Osteocyte (in vitro differentiated cells): ENCODE measurements around the gene SFXN2. TPM values are rescaled to one million over a fixed set of nuclear protein-coding genes. Genes with fewer than 3 reads are reported as not detected.

Experiments
- DNase-seq: peaks from one replicate; pipeline ENCODE4 v3.0.0; 2021; ENCODE audit warnings: mixed read lengths; ENCODE audit not compliant: unreplicated experiment; ENCODE audit errors: extremely low spot score
- H3K27ac Mint-ChIP-seq: one replicate; pipeline ENCODE4 v1.8.0; 2021; ENCODE audit warnings: mild to moderate bottlenecking, mixed read lengths; ENCODE audit not compliant: unreplicated experiment
- H3K27me3 Mint-ChIP-seq: one replicate; pipeline ENCODE4 v1.8.0; 2021; ENCODE audit warnings: mixed read lengths; ENCODE audit not compliant: unreplicated experiment
- H3K36me3 Mint-ChIP-seq: one replicate; pipeline ENCODE4 v1.8.0; 2021; ENCODE audit warnings: mixed read lengths; ENCODE audit not compliant: unreplicated experiment
- H3K4me1 Mint-ChIP-seq: one replicate; pipeline ENCODE4 v1.8.0; 2021; ENCODE audit warnings: mixed read lengths; ENCODE audit not compliant: unreplicated experiment
- H3K4me3 Mint-ChIP-seq: one replicate; pipeline ENCODE4 v1.8.0; 2021; ENCODE audit warnings: mild to moderate bottlenecking, moderate library complexity, mixed read lengths; ENCODE audit not compliant: unreplicated experiment
- H3K9me3 Mint-ChIP-seq: one replicate; pipeline ENCODE4 v1.8.0; 2021; ENCODE audit warnings: mixed read lengths; ENCODE audit not compliant: unreplicated experiment
- CTCF ChIP-seq: fragments of 200-600 bp; sonication (generic); IDR thresholded peaks from 2 replicates; pipeline ENCODE4 v1.5.0; 2021; ENCODE audit warnings: antibody characterized with exemption, mild to moderate bottlenecking, moderate library complexity
- total RNA-seq: library from RNA; stranded (reverse); gene quantifications from 2 replicates; pipeline ENCODE4 v1.2.1, GENCODE V29; 2021

Gene SFXN2
- total RNA-seq, 1 donor from 2014 or later, result 6.9 TPM

GRCh38 chr10:102773320-102773719 lies 58.9 kb downstream of the SFXN2 start:
- Mint-ChIP-seq H3K4me3 (no peak overlapping the region), H3K4me1 (peaks cover 78% of the 10 kb centered on the region), H3K36me3 (no peaks in the 10 kb centered on the region), H3K9me3 (no peaks in the 10 kb centered on the region), H3K27me3 (no peaks in the 10 kb centered on the region), H3K27ac (peak overlapping the region; percentile 94)
- no peak for TF ChIP-seq CTCF
- DNase-seq, result no peak

- no peak for TF ChIP-seq CTCF
- Mint-ChIP-seq H3K9me3 (no peaks in the 10 kb centered on the region), H3K4me3 (peak overlapping the region; percentile 16), H3K27ac (peak overlapping the region; percentile 94), H3K36me3 (no peaks in the 10 kb centered on the region), H3K4me1 (peaks cover 84% of the 10 kb centered on the region), H3K27me3 (no peaks in the 10 kb centered on the region)
- no peak for DNase-seq
Measured at GRCh38 chr10:102773986-102774385, 59.5 kb downstream of the SFXN2 start.

- Mint-ChIP-seq H3K27ac (peak overlapping the region; percentile 94), H3K36me3 (no peaks in the 10 kb centered on the region), H3K4me3 (peak overlapping the region; percentile 76), H3K9me3 (no peaks in the 10 kb centered on the region), H3K27me3 (no peaks in the 10 kb centered on the region), H3K4me1 (peaks cover 81% of the 10 kb centered on the region)
- DNase-seq, result no peak
- no peak for TF ChIP-seq CTCF
Measured at GRCh38 chr10:102775201-102775934, 60.9 kb downstream of the SFXN2 start.

GRCh38 chr10:102775935-102776669 lies 61.7 kb downstream of the SFXN2 start:
- TF ChIP-seq CTCF, result no peak
- H3K27me3 Mint-ChIP-seq, result no peaks in the 10 kb centered on the region
- no peak for DNase-seq

GRCh38 chr10:102776779-102777456 lies 62.5 kb downstream of the SFXN2 start:
- no peak for TF ChIP-seq CTCF
- Mint-ChIP-seq H3K27me3 (no peaks in the 10 kb centered on the region), H3K9me3 (no peaks in the 10 kb centered on the region), H3K4me3 (peak overlapping the region; percentile 76), H3K27ac (peak overlapping the region; percentile 94), H3K36me3 (no peaks in the 10 kb centered on the region), H3K4me1 (peaks cover 90% of the 10 kb centered on the region)
- DNase-seq, result peak; percentile 92

More at GRCh38 chr10:102775935-102776669, 61.7 kb downstream of the SFXN2 start:
- Mint-ChIP-seq H3K4me1 (peaks cover 82% of the 10 kb centered on the region), H3K4me3 (peak overlapping the region; percentile 76), H3K36me3 (no peaks in the 10 kb centered on the region), H3K27ac (peak overlapping the region; percentile 94), H3K9me3 (no peaks in the 10 kb centered on the region)
